ENCODE measurements around the gene REELD1.

REELD1 gene

GRCh38 chr4:146214238-146214637, at the start of gene REELD1:
REELD1 (plus strand) TSS chr4:146214538; CDS start chr4:146216953, 2,415 bp downstream.
- no peak for DNase-seq

GRCh38 chr4:146165221-146165620, 49.1 kb upstream of the REELD1 start:
- no peak for DNase-seq

- DNase-seq = peak; percentile 38 to 58
Observed at GRCh38 chr4:146165840-146166239, 48.5 kb upstream of the REELD1 start.

- DNase-seq = no peak
Observed at GRCh38 chr4:146170149-146170548, 44.2 kb upstream of the REELD1 start.

- DNase-seq = peak; percentile 76 to 82
Observed at GRCh38 chr4:146175541-146176453, 38.5 kb upstream of the REELD1 start, which contains the start of gene LSM6. LSM6 (plus strand) TSS chr4:146175718; CDS start chr4:146182922, 7,204 bp downstream.

- peak; percentile 9 to 11 for DNase-seq
Observed at GRCh38 chr4:146176891-146177290, 37.4 kb upstream of the REELD1 start.

- DNase-seq = no peak
Observed at GRCh38 chr4:146178126-146178525, 36.2 kb upstream of the REELD1 start.

- no peak for DNase-seq
Observed at GRCh38 chr4:146179784-146180370, 34.5 kb upstream of the REELD1 start.

GRCh38 chr4:146182443-146182842, 31.9 kb upstream of the REELD1 start:
- DNase-seq = no peak

GRCh38 chr4:146183209-146183608, 31.1 kb upstream of the REELD1 start:
- no peak for DNase-seq

GRCh38 chr4:146186041-146186440, 28.3 kb upstream of the REELD1 start:
- no peak for DNase-seq

- no peak for DNase-seq
Observed at GRCh38 chr4:146186596-146186995, 27.7 kb upstream of the REELD1 start.

- DNase-seq = no peak
Observed at GRCh38 chr4:146190456-146190855, 23.9 kb upstream of the REELD1 start.

GRCh38 chr4:146191766-146192458, 22.4 kb upstream of the REELD1 start:
- no peak for DNase-seq

GRCh38 chr4:146193628-146194027, 20.7 kb upstream of the REELD1 start:
- no peak for DNase-seq

- no peak for DNase-seq
Observed at GRCh38 chr4:146194212-146194611, 20.1 kb upstream of the REELD1 start.

GRCh38 chr4:146202665-146203064, 11.7 kb upstream of the REELD1 start:
- DNase-seq = no peak

- DNase-seq = no peak
Observed at GRCh38 chr4:146207410-146207809, 6.9 kb upstream of the REELD1 start.

- DNase-seq = no peak
Observed at GRCh38 chr4:146210890-146211289, 3.4 kb upstream of the REELD1 start.

GRCh38 chr4:146211440-146211839, 2.9 kb upstream of the REELD1 start:
- DNase-seq = no peak

GRCh38 chr4:146212781-146213180, 1.6 kb upstream of the REELD1 start:
- no peak for DNase-seq

GRCh38 chr4:146222313-146222712, 8.0 kb downstream of the REELD1 start:
- DNase-seq = no peak

GRCh38 chr4:146224326-146224966, 10.1 kb downstream of the REELD1 start:
- no peak for DNase-seq
